Duodenal mucosa (tissue), 2 donors: ENCODE data around the gene MAML1.
A peak's percentile ranks its signal among the peaks of the same experiment; 100 is the strongest.

ENCODE experiments used
- H3K27ac ChIP-seq: one replicate; pipeline ENCODE4 v1.7.0; 2013; ENCODE audit warnings: low read depth, low read length
- H3K27me3 ChIP-seq, 2 donors: one replicate each; pipeline ENCODE4 v1.7.0; 2013; ENCODE audit warnings: low read length in 2 of 2, control low read depth in 1 of 2; ENCODE audit not compliant: insufficient read depth in 2 of 2, control insufficient read depth in 1 of 2
- H3K36me3 ChIP-seq, 2 donors: one replicate each; pipeline ENCODE4 v1.7.0; 2013; ENCODE audit warnings: low read length in 2 of 2, control low read depth in 1 of 2; ENCODE audit not compliant: insufficient read depth in 2 of 2, control insufficient read depth in 1 of 2
- H3K4me1 ChIP-seq, 2 donors: one replicate each; pipeline ENCODE4 v1.7.0; 2013; ENCODE audit warnings: low read length in 2 of 2, control low read depth in 1 of 2; ENCODE audit not compliant: insufficient read depth in 2 of 2, control insufficient read depth in 1 of 2
- H3K4me3 ChIP-seq, 2 donors: one replicate each; pipeline ENCODE4 v1.7.0; 2013; ENCODE audit warnings: low read length in 2 of 2, low read depth in 1 of 2
- H3K9ac ChIP-seq, 2 donors: one replicate each; pipeline ENCODE4 v1.7.0; 2013; ENCODE audit warnings: low read length in 2 of 2, low read depth in 1 of 2
- H3K9me3 ChIP-seq, 2 donors: one replicate each; pipeline ENCODE4 v1.7.0; 2013; ENCODE audit warnings: low read length in 2 of 2, control low read depth in 1 of 2; ENCODE audit not compliant: control insufficient read depth in 1 of 2

MAML1 gene

DNA sequence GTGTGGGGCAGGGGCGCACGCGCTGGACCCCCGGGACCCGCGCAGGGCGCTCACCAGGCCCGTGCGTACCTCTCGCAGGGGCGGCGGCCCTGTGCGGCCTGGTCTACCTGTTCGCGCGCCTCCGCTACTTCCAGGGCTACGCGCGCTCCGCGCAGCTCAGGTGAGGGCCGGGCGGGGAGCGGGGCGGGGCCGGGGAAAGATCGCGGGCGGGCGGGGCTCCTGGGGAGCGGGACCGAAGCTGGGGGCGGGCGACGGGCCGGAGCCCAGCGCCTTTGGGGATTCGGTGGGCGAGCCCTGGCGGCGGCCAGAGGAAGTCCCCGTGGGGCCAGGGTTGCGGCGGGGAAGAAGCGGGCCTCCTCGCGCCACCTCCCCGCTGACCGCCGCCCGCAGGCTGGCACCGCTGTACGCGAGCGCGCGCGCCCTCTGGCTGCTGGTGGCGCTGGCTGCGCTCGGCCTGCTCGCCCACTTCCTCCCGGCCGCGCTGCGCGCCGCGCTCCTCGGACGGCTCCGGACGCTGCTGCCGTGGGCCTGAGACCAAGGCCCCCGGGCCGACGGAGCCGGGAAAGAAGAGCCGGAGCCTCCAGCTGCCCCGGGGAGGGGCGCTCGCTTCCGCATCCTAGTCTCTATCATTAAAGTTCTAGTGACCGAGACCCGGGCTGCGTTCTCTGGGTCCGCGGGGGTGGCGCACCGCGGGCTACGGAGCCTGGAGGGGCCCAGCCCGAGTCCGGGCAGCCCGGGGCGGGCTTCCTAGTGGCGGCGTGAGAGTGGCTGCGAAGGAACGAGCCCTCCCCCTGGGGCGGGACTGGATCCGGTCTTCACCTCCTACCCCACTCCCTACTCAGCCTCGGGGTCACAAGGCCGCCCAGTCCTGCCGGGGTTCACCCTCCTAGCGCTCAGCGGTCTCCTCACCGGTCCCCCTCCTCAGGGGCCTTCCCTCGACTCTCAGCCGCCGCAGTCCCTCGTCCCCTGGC lies 63.5 kb downstream of the MAML1 start:
- H3K9me3 ChIP-seq = no peaks in the 10 kb centered on the region
- H3K27ac ChIP-seq = peak overlapping the region; percentile 62
- peak overlapping the region; percentile 68 to 76 for H3K4me3 ChIP-seq
- peak overlapping the region; percentile 51 to 72 for H3K9ac ChIP-seq
- no peaks in the 10 kb centered on the region for H3K27me3 ChIP-seq
- peaks cover 23 to 46% of the 10 kb centered on the region in 2 donors for H3K36me3 ChIP-seq
- peaks cover 32 to 37% of the 10 kb centered on the region in 2 donors for H3K4me1 ChIP-seq

DNA sequence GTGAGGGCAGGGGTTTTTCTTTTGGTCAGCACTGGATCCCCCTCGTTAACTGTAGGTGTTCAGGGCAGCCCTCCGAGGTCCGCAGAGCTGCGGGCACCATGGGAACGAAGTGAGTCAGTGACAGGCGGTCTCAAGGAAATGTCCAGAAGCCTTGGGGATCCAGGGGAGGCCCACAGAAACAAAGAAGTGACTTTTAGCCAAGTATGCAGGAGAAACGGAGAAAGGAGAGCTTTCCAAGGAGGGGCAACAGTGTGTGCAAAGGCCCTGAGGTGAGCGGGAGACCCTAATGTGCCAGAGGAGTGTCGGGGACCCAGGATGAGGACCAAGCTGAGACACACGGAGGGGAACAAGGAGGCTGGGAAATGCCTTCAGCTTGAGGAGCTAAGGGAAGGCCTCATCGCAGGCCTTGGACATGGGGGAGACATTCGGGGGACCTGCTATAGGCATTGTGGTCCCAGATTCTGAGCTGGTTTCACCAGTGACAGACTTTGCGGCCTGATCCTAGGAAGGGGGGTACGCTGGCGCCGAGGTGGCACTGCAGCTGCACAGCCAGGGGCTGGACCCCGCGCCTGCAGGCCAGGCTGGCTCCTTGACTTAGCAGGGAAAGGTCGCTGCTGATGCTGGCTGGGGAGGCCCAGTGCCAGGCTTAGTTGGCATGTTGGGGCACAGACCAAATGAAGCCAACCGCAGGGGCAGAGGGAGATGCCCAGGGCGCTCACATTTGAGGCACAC lies 64.4 kb downstream of the MAML1 start:
- H3K9me3 ChIP-seq = no peaks in the 10 kb centered on the region
- peaks cover 34 to 40% of the 10 kb centered on the region in 2 donors for H3K4me1 ChIP-seq
- peak overlapping the region; percentile 62 for H3K27ac ChIP-seq
- no peaks in the 10 kb centered on the region for H3K27me3 ChIP-seq
- peak overlapping the region; percentile 68 to 76 for H3K4me3 ChIP-seq
- peak overlapping the region; percentile 51 to 72 for H3K9ac ChIP-seq
- peaks cover 28 to 49% of the 10 kb centered on the region in 2 donors for H3K36me3 ChIP-seq

DNA sequence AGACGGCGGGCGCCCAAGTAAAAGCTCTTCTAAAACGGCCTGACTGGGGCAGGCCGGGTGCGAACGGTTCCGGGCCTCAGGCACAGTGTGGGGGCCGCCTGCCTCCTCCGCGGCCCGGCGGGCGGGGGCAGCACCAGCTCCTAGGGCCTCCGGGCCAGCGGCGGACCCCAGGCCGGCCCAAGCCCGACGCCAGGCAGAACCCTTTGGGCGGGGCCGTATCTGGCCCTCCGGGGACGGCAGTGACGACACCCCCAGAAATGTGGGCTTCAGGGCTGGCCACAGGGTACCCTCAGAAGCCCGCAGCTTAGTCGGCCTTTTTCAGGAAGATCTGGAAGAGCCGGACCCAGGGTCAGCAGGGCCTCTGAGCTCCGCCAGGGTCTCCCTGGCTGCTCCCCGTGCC lies 65.1 kb downstream of the MAML1 start:
- peaks cover 34 to 53% of the 10 kb centered on the region in 2 donors for H3K36me3 ChIP-seq
- no peak overlapping the region for H3K27ac ChIP-seq
- no peaks in the 10 kb centered on the region for H3K9me3 ChIP-seq
- H3K27me3 ChIP-seq = no peaks in the 10 kb centered on the region
- H3K4me3 ChIP-seq = no peak overlapping the region
- no peak overlapping the region for H3K9ac ChIP-seq
- peaks cover 41 to 44% of the 10 kb centered on the region in 2 donors for H3K4me1 ChIP-seq

DNA sequence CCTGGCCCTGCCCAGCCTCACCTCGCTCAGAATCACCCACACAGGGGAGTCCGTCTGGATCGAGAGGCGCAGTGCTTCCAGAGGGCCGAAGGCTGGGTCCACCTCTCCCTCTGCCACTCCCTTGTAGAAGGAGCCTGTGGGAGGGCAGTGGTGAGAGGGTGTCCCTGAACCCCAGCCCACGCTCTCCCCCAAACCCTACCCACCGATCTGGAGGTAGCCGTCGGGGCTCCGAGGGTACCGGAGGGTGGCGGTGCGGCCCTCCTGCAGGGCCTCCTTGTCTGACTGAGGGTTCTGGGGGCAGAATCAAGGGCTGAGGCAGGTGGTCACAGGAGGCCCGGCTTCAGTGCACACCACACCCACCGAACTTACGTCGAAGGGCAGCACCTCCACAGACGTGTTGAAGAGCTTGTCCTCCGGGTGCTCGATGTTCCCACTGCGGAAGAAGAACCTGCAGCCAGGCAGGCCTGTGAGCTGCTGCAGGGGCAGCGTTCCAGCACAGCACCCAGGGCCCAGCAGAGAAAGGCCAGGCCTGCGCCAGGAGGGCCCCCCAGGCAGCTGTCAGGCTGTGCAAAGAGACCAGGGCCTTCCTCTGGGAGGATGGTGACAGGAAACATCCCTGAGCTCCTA lies 65.6 kb downstream of the MAML1 start:
- no peak overlapping the region for H3K27ac ChIP-seq
- H3K4me1 ChIP-seq = peaks cover 42 to 47% of the 10 kb centered on the region in 2 donors

DNA sequence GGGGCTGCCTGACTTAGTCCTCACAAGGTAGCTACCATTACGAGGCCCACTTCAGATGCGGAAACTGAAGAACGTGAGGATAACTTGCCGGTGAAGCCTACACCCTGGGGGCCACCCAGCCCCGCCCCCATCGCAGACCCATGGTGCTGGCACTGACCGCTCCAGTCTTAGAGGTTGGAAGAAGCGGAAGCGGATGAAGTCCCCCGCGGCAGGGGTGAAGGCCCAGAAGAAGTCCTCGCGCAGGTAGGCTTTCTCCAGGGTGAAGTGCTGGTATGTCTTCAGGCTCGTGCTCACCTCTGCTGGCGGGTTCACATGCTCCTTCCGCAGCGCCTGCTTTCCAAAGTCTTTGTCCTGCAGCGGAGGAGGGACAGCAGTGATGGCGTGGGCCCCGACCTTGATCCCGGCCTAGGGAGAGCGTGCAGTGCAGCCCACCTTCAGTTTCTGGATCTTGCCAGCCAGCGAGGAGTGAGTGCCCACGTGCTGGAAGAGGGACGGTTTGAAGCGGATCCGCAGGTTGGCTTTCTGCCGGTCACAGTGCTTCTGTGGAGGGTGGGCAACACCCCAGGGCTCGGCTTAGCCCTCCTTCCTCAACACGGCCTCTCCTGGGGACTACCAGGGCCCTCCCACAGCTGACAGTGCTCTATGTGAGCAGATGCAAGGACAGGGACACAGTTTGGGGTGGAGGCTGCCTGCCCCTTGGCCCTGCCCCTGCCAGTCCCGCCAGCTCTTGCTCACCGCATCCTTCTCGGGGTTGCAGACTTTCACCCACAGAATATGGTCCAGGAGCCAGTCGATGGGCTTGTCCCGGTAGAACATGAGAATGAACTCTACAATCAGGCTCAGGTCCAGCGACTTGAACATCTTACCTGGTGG lies 66.4 kb downstream of the MAML1 start:
- H3K4me3 ChIP-seq = no peak overlapping the region
- peaks cover 39 to 46% of the 10 kb centered on the region in 2 donors for H3K4me1 ChIP-seq
- peaks cover 36 to 54% of the 10 kb centered on the region in 2 donors for H3K36me3 ChIP-seq
- H3K9me3 ChIP-seq = no peaks in the 10 kb centered on the region
- H3K27me3 ChIP-seq = no peaks in the 10 kb centered on the region
- H3K27ac ChIP-seq = no peak overlapping the region
- H3K9ac ChIP-seq = no peak overlapping the region

More for the DNA sequence above, 65.6 kb downstream of the MAML1 start:
- no peak overlapping the region for H3K4me3 ChIP-seq
- no peaks in the 10 kb centered on the region for H3K9me3 ChIP-seq
- no peak overlapping the region for H3K9ac ChIP-seq
- peaks cover 36 to 54% of the 10 kb centered on the region in 2 donors for H3K36me3 ChIP-seq
- no peaks in the 10 kb centered on the region for H3K27me3 ChIP-seq

DNA sequence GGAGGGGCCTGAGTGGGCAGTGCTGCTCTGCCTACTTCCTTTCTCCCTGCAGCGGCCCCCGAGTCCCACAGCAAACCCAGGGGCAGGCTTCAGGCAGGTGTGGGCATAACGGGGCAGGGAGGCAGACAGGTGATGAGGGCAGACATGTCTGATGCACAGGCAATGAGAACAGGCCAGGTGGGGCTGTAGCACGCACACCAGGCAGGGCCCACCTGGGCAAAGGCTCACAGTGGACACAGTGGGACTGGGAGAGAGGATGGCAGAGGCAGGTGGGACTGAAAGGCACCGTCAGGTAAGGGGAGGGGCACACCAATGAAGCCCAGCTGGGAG lies 67.0 kb downstream of the MAML1 start:
- no peak overlapping the region for H3K4me3 ChIP-seq
- no peak overlapping the region for H3K27ac ChIP-seq
- no peaks in the 10 kb centered on the region for H3K27me3 ChIP-seq
- H3K36me3 ChIP-seq = peaks cover 36 to 54% of the 10 kb centered on the region in 2 donors
- H3K9ac ChIP-seq = no peak overlapping the region
- H3K9me3 ChIP-seq = no peaks in the 10 kb centered on the region
- H3K4me1 ChIP-seq = peaks cover 39 to 46% of the 10 kb centered on the region in 2 donors

DNA sequence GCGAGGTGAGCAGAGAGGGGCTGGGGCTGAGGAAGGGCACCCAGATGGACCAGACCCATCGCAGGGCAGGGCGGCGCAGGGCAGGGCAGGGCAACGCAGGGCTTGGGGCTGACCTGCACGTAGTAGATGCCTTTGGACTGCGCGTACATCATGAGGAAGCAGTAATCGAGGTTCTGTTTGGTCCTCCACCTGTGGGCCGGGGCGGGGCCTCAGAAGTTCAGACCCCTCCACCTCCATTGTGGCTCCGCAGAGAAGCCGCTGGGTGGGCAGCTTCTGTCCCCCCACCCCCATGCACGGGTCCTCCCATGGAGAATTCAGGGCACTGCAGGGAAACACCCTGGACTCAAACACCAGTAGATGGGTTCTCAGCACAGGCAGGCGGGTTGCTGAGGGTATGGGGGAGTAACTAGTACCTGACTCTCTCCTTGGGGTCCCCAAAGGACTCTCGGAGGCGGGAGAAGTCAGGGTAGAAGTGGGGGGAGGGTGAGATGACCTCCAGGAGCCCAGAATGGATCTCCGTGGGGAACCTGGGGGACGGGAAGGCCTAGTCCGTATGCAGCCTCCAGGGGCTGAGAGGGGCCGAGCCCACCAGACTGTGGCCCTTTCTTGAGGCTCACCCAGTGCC lies 67.6 kb downstream of the MAML1 start:
- no peaks in the 10 kb centered on the region for H3K27me3 ChIP-seq
- H3K9me3 ChIP-seq = no peaks in the 10 kb centered on the region
- no peak overlapping the region for H3K4me3 ChIP-seq
- H3K9ac ChIP-seq = no peak overlapping the region
- H3K4me1 ChIP-seq = peaks cover 39 to 46% of the 10 kb centered on the region in 2 donors
- H3K36me3 ChIP-seq = peaks cover 36 to 54% of the 10 kb centered on the region in 2 donors
- H3K27ac ChIP-seq = no peak overlapping the region

DNA sequence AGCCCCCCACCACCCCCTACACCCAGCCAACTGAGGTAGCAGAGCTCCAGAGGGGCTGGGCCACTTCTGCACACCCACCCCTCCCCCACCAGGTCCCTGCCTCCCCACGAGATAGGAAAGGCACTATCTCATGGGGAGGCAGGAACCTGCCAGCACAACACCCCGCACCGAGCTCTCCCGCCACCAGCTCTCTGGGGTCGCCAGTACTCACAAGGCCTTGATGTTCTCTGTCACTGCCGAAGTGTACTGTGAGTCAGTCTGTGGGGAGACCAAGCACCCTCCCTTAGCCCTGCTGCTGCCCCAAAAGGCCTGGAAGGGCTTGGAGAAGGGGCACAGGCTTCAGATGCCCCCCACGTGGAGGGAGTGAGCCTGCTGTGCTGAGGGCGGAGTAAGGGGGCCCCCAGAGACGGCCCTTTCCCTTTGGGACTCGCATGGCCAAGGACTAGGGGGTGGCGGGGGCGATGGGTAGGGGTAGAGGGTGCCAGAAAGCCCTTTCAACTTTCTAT lies 68.1 kb downstream of the MAML1 start:
- no peaks in the 10 kb centered on the region for H3K9me3 ChIP-seq
- no peak overlapping the region for H3K4me3 ChIP-seq
- H3K27me3 ChIP-seq = no peaks in the 10 kb centered on the region
- H3K27ac ChIP-seq = no peak overlapping the region
- peaks cover 40 to 48% of the 10 kb centered on the region in 2 donors for H3K4me1 ChIP-seq
- peaks cover 36 to 54% of the 10 kb centered on the region in 2 donors for H3K36me3 ChIP-seq
- no peak overlapping the region for H3K9ac ChIP-seq
